Embryonic facial prominence (tissue), 1 donor: Measurements from ENCODE around the gene ATOSB.

Experiments
- DNase-seq: peaks from one replicate; pipeline ENCODE4 v3.0.0-alpha.2; 2016; ENCODE audit errors: extremely low spot score

The ATOSB gene

DNA sequence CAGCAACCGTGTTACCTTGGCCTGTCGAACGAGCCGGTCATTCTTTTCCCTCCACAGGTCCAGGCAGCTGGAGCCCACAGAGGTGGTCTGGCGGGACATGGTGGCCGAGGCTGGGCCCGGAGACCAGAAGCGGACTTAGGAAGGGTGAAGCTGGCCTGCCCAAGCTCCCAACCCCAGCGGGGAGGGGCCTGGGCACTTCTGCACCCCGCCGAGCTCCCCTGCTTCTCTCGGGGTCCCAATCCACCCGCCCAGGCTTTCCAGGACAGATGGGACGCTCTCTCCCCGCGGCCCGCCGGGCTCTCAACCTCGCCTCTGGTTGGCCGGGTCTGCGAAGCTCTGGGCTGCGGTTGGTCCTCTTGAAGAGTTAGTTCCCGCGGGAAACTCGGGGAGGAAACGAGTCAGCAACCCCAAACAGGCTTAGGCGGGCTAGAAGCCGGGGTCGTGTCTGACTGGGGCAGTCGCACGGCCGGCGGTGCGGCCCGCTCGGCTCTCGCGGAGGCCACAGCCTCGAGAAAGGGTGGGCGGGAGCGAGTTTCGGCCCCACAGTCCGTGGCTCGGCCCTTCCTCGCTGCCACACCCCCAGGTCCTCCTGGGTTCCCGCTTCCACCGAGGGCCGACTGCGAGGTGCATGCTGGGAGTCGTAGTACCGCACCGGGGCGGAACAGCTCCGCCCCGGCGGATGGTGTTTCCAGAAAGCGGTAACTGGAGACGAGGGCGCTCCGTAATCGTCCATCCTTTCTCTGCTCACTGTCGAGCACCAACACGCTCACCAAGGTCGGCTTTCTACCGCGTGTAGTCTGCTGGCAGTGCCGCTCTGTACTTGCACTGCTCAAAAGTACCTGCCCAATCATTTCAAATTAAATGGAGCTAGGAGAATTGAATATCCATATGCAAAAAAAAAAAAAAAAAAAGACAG, 36.0 kb downstream of the ATOSB start, which contains the start of gene FANCG:
FANCG (minus strand) TSS at position 517 of the 916 bp plus-strand sequence; CDS start at position 99, 418 bp downstream.
- DNase-seq = peak; percentile 81

GRCh38 chr9:35079041-35079425, 36.6 kb downstream of the ATOSB start:
- no peak for DNase-seq

DNA sequence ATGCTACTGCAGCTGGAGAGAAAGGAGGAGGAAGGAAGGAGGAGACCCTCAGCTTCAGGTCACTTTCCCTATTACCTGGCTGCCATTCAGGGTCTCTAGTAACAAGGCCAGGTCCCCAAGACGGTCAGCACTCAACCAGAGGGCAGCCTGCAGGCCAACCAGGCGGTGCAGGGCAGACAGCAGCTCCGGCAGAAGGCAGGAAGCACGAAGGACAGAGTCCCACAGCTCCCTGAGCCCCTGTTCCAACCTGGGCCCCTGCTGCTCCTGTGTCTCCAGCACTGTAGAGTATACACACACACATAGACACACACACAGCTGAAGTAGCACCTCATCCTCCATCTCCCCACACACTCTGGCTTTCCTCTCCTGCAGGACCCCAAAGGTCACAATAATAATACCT, 37.6 kb downstream of the ATOSB start:
- DNase-seq = no peak

- no peak for DNase-seq
Observed at GRCh38 chr9:35076848-35077247, 38.8 kb downstream of the ATOSB start.

DNA sequence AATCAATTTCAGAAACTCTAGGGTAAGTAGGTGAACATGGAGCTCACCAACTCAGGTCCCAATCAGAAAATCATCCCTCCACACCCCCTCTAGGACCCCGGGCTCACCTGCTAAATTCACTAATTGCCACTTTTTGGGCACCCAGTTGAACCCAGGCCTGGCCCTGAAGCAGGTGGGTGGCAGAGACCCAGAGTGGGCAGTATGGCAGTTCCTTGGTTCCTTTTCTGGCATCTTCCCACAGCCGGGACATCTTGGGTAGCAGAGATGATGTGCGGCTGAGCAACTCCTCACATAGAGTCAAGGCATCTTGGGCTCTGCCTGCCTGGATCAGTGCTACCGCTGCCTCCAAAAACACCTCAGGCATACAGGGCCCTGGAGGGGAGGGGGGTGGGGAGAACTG, 40.3 kb downstream of the ATOSB start:
- DNase-seq = no peak

GRCh38 chr9:35074791-35075190, 40.9 kb downstream of the ATOSB start:
- DNase-seq = no peak

- DNase-seq = no peak
Observed at GRCh38 chr9:35074141-35074540, 41.5 kb downstream of the ATOSB start.

DNA sequence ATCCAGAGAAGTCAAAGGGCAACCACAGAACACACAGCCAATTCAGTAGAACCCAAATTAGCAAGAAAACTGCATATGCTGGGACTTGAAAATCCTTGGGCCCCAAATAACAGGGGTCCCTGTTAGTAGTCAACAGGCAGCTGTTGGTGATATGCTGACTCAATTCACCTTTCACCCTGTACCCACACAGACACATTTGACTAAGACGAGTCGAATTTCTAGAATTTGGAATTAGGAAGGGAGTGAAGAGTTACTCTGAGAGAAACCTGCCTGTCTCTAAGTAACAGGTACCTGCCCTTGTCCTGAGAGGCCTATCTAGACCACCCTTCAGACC, 42.4 kb downstream of the ATOSB start:
- no peak for DNase-seq

- peak; percentile 98 for DNase-seq
Observed at GRCh38 chr9:35072461-35073278, 43.0 kb downstream of the ATOSB start, which contains the start of gene VCP. TSS of gene VCP (minus strand) at chr9:35072625. CDS start at chr9:35072353, 272 bp downstream.

DNA sequence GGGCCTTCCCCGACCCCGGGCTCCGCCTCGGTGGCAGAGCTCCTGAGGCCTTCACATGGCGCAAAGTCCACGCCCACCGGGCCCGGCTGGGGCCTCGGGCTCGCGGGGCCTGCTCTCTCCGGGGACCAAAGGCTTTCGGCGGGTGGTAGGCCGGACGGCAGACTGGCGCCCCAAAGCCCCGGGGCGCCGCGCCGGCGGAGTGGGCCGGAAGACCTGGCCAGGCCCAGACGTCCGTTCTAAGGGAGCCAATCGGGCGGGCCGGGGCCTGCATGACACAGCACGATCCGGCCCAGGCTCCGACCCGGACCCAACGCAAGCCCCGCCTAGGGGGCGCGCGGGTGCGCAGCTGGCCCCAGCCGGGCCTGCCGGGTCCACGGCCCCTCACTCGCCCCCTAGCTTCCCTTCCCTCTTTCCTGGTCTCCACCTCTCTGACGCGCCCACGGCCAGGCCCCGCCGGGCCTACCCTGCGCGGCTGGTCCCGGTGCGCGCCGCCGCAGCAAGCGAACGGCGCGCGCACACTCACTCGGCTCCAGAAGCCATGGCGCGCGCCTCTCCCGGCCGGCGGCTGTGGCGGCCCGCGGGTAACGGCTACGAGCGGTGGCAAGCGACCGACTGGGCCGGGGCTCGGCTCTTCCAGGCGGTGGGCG, 43.7 kb downstream of the ATOSB start:
- peak; percentile 36 for DNase-seq

- DNase-seq = no peak
Observed at GRCh38 chr9:35070823-35071813, 44.5 kb downstream of the ATOSB start.

GRCh38 chr9:35069020-35069419, 46.6 kb downstream of the ATOSB start:
- no peak for DNase-seq

GRCh38 chr9:35067056-35067455, 48.6 kb downstream of the ATOSB start:
- no peak for DNase-seq

DNA sequence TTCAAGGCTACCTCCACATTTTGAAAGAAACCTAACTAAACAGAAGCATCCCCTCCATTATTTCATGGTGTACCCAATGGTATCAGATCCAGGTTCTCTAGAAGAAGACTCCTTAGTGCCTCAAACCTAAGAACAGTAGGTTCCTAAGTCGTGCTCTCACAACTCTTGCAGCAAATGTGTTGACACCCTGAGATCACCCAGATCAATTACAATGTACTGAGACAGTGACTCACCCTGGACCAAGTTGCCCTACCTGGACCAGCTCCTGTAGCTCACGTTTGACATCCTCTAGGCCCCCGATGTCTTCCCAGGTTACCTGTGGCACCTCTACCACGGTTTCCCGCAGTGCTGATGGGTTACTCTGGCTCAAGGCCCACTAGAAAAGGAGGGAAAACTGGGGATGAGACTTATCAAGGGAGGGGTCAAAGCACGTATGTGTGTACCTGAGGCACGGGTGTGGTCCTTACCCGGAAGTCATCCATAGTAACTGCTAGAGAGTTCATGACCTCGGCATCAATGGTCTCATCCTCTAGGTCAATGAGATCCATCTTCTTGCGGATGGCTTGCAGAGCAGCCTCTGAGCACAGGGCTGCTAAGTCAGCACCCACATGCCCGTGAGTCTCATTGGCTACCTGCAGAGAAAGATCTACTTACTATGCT, 55.0 kb downstream of the ATOSB start:
- DNase-seq = no peak

DNA sequence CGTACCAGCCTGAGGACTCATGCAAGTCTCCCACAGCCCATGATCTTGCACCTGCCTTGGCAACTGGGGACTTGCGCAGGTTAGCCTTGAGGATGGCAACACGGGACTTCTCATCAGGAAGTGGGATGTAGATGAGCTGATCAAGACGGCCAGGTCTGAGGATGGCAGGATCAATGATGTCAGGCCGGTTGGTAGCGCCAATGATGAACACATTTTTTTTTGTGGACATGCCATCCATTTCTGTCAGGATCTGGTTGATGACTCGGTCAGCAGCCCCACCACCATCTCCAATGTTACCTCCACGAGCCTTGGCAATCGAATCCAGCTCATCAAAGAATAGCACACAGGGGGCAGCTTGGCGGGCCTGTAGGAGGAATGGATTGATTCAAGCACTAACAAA, 56.2 kb downstream of the ATOSB start:
- DNase-seq = no peak

- DNase-seq = no peak
Observed at GRCh38 chr9:35057271-35057620, 58.4 kb downstream of the ATOSB start.

DNA sequence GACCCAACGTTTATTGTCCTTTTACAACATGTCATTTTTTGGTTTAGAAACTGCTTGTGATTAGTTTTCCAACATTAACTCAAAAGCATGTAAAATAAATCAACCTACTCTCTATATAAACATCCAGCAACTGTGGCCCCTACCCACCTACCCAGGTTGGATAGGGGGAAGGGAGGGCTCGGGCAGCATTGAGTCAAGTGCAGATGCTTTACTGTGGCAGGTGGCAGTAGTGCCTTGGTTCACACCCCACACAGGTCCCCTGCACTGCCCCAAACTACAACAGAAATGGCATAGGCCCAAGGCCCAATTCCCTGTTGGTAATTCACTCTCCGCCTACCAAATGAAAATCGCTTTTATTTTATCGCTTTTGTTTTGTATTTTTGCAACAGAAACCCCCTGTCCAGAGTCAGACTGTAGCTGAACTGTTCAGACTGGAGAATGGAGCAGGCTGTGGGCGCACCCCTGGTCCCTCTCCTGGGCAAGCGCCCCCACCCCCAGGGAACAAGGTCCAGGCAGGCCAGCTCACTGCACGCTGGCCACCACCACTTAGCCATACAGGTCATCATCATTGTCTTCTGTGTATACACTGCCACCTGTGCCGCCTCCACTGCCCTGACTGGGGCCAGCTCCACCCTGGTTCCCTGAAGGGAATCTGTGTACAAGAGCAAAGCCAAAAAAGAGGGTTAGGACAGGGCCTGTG, 58.9 kb downstream of the ATOSB start:
- DNase-seq = no peak

GRCh38 chr9:35054871-35055644, 60.6 kb downstream of the ATOSB start:
- DNase-seq = no peak

- no peak for DNase-seq
Observed at GRCh38 chr9:35054185-35054835, 61.4 kb downstream of the ATOSB start.
